Mucosa of rectum (tissue), 2 donors: ENCODE data around the gene EEF2KMT.
A peak's percentile ranks its signal among the peaks of the same experiment; 100 is the strongest.
"Not testable (repeated sequence)": the region's sequence is repeated elsewhere in the genome, so short reads cannot be mapped to it uniquely, and the experiment has no call there.

Experiments used
- H3K27ac ChIP-seq, 2 donors: one replicate each; pipeline ENCODE4 v1.7.0; 2013; ENCODE audit warnings: inconsistent platforms in 2 of 2, low read depth in 2 of 2, low read length in 2 of 2
- H3K27me3 ChIP-seq, 2 donors: one replicate each; pipeline ENCODE4 v1.7.0; 2013; ENCODE audit warnings: low read length in 2 of 2; ENCODE audit not compliant: control insufficient read depth in 2 of 2, insufficient read depth in 2 of 2
- H3K36me3 ChIP-seq, 2 donors: one replicate each; pipeline ENCODE4 v1.7.0; 2013; ENCODE audit warnings: low read length in 2 of 2; ENCODE audit not compliant: control insufficient read depth in 2 of 2, insufficient read depth in 2 of 2
- H3K4me1 ChIP-seq, 2 donors: one replicate each; pipeline ENCODE4 v1.7.0; 2013; ENCODE audit warnings: low read length in 2 of 2, mild to moderate bottlenecking in 1 of 2; ENCODE audit not compliant: control insufficient read depth in 2 of 2, insufficient read depth in 2 of 2
- H3K4me3 ChIP-seq, 2 donors: one replicate each; pipeline ENCODE4 v1.7.0; 2013; ENCODE audit warnings: low read length in 2 of 2
- H3K9ac ChIP-seq, 2 donors: one replicate each; pipeline ENCODE4 v1.7.0; 2013; ENCODE audit warnings: low read length in 2 of 2, low read depth in 1 of 2, mild to moderate bottlenecking in 1 of 2
- H3K9me3 ChIP-seq, 2 donors: one replicate each; pipeline ENCODE4 v1.7.0; 2013; ENCODE audit warnings: low read length in 2 of 2; ENCODE audit not compliant: control insufficient read depth in 2 of 2
- donor health status: healthy.
- donor health status: Normal muscosa, but diverticular disease.

The EEF2KMT gene

GRCh38 chr16:5110933-5111332 lies 13.3 kb upstream of the EEF2KMT start:
- H3K4me3 ChIP-seq, H3K9me3 ChIP-seq, H3K4me1 ChIP-seq, H3K36me3 ChIP-seq, H3K27ac ChIP-seq, H3K9ac ChIP-seq, H3K27me3 ChIP-seq: not testable (repeated sequence)

DNA sequence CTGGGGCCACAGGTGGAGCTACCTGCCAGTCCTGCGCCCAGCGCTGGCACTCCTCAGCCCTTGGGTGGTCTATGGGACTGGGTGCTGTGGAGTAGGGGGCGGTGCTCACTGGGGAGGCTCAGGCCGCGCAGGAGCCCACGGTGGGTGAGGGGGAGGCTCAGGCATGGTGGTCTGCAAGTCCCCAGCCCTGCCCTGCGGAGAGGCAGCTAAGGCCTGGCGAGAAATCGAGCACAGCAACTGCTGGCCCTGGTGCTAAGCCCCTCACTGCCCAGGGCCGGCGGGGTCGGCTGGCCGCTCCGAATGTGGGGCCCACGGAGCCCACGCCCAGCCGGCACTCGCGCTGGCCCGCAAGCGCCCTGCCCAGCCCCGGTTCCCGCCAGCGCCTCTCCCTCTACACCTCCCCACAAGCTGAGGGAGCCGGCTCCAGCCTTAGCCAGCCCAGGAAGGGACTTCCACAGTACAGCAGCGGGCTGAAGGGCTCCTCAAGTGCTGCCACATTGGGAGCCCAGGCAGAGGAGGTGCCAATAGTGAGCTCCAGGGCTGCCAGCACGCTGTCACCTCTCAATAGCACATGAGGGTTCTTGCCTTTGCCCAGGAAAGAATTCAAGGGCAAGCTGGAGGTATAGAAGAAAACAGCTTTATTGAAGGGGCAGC lies 11.0 kb upstream of the EEF2KMT start:
- H3K27me3 ChIP-seq = no peaks in the 10 kb centered on the region
- no peak overlapping the region for H3K4me3 ChIP-seq
- H3K36me3 ChIP-seq = no peaks in the 10 kb centered on the region
- no peak overlapping the region for H3K9ac ChIP-seq
- H3K9me3 ChIP-seq = no peaks in the 10 kb centered on the region
- no peak overlapping the region for H3K27ac ChIP-seq
- no peaks in the 10 kb centered on the region for H3K4me1 ChIP-seq

DNA sequence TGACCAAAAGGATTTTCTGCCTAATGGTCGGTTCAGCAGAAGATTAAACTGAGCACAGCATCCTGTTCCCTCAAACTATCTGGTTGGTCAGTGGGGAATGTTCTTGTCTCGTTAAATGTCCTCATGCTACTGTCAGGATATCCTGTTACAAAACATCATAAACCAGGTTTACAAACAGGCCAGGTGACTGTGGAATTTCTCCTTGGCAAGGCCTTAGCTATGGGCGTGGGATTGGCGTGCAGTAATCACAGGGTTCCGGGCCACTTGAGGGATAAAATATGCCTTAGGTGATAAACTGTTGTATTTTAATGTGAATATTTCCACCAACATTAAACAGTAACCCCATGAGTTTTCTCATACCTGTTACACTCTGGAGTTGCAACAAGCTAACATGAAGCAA lies 7.4 kb upstream of the EEF2KMT start:
- not testable (repeated sequence) for H3K9ac ChIP-seq, H3K36me3 ChIP-seq, H3K4me3 ChIP-seq, H3K27me3 ChIP-seq, H3K9me3 ChIP-seq, H3K27ac ChIP-seq, H3K4me1 ChIP-seq

DNA sequence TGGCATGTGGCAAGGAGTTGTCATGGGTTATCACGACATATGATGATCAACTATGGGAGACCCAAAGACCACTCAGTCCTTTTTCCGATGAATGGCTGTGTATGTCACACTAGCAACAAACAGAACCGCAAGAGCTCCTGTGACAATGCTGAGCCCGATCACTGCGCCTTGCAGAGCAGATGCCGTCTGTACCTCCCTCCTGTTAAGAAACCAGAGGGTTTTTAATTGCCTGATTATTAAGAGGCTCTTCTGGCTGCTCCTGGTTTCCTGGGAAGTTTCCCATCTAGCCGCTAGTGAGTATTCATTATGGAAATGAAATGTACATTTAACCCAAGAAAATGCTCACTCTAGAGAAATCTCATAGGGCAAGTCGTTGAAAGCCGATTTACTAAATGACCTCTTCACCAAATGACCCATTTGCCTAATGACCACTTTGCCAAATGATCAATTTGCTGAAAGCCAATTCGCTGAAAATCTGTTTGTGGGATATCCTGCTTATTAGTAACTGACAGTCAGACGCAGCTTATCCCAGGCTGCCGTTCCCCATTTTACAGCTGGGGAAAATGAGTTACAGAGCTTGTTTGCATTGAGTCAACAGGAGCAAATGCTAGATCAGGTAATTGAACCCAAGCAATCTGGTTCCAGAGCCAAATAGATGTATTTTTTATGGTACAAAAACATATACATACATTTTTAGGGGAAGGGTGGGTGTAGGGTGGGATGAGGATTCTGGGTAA lies 5.9 kb upstream of the EEF2KMT start:
- not testable (repeated sequence) for H3K9me3 ChIP-seq, H3K27ac ChIP-seq, H3K4me3 ChIP-seq, H3K9ac ChIP-seq, H3K27me3 ChIP-seq, H3K4me1 ChIP-seq, H3K36me3 ChIP-seq

DNA sequence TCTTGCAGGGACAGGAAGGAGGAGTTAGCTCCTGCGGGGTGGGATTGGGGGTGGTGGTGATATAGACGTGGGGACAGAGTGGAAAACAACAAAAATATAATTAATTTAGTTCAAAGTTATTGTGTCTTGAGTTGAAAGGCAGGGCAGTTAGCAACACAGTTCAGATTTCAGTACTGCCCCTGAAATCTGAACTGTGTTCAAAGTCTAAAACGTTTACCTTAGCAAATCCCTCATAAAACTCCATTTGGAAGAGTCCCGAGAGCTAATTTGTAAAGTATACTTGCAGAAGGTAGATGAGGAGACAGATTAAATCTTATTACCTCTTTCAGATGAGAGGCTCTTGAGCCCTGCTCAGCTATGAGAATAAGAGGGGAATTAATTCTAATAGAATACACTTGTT lies 1.6 kb upstream of the EEF2KMT start:
- H3K9ac ChIP-seq, H3K4me3 ChIP-seq, H3K27me3 ChIP-seq, H3K9me3 ChIP-seq, H3K27ac ChIP-seq, H3K36me3 ChIP-seq, H3K4me1 ChIP-seq: not testable (repeated sequence)

- Histone ChIP-seq H3K9ac (peak overlapping the region; percentile 52 to 68), H3K4me3 (peak overlapping the region; percentile 73 to 74), H3K27ac (peak overlapping the region; percentile 74 to 79)
- H3K27me3 ChIP-seq, H3K9me3 ChIP-seq, H3K36me3 ChIP-seq, H3K4me1 ChIP-seq: not testable (repeated sequence)
These were observed 895 bp upstream of the EEF2KMT start for GRCh38 chr16:5098221-5099159.

DNA sequence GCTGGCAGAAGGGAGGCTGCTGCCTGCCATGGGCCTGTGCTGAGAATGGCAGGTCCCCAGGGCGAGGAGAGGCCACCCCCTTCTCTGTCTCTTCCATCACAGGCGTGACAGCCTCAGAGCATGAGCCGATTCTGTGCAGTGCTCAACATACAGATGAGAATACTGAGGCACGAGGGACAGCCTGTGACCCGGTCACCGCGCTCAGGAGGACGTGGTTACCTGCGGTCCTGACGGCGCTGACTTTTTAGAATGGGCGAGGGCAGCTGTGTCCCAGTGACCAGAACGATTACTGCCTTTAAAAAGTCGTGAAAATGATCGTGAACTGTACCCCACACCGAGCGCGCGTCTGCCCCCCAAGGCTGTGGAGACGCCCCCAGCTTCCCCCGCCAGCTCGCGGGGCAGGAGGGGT lies 530 bp downstream of the EEF2KMT start:
- H3K27me3 ChIP-seq, H3K36me3 ChIP-seq, H3K4me1 ChIP-seq, H3K9me3 ChIP-seq: not testable (repeated sequence)
- Histone ChIP-seq H3K9ac (peak overlapping the region; percentile 52 to 73), H3K4me3 (peak overlapping the region; percentile 60 to 65), H3K27ac (peak overlapping the region in 1 of 2 donors; percentile 65)

GRCh38 chr16:5096437-5097060 lies 1.0 kb downstream of the EEF2KMT start:
- not testable (repeated sequence) for H3K36me3 ChIP-seq, H3K27me3 ChIP-seq, H3K9me3 ChIP-seq, H3K4me1 ChIP-seq
- Histone ChIP-seq H3K4me3 (peak overlapping the region; percentile 60 to 65), H3K9ac (peak overlapping the region; percentile 52 to 73), H3K27ac (peak overlapping the region in 1 of 2 donors; percentile 65)

DNA sequence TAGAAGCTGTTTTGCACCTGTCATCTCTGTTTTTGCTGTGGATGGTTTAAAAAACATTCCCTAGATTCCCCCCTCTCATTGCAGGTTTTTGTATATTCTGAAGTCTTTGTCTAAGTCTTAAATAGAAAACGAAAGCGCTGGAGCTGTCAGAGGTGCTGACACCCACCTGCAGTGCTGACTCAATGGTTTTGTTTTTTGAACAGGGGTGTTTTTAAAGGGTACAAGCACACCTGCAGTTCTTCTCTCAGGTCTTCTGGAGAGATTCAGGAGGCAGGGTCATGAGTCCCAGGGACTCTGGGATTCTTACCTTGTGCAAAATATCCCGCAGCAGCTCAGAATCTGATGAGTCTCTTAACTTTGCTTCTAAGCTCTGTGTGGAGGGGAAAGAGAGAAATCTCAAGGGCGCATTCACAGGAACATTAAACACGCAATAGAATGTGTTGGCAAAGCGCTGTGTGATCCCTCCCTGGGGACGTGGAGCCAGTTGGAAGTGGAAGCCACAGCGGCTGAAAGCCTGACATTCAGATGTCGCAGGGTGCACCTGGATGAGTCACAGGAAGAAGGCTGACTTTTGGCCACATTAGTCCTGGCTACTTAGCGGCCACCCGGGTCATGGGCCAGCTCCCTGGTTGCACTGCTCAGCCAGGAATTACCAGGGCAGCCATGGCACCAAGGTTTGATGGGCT lies 2.3 kb downstream of the EEF2KMT start:
- H3K9ac ChIP-seq, H3K27me3 ChIP-seq, H3K36me3 ChIP-seq, H3K4me3 ChIP-seq, H3K9me3 ChIP-seq, H3K27ac ChIP-seq, H3K4me1 ChIP-seq: not testable (repeated sequence)
